NCI-H446 treated with DMSO at 0.1 percent for 48 hours (cell line): ENCODE data around the gene RPS6KB1.
A peak's percentile ranks its signal among the peaks of the same experiment; 100 is the strongest.
"Not testable (repeated sequence)": the region's sequence is repeated elsewhere in the genome, so short reads cannot be mapped to it uniquely, and the experiment has no call there.

Experiments used
- DNase-seq: peaks from one replicate; lab custom pipeline; 2025; lab: John Stamatoyannopoulos, UW

Gene RPS6KB1

DNA sequence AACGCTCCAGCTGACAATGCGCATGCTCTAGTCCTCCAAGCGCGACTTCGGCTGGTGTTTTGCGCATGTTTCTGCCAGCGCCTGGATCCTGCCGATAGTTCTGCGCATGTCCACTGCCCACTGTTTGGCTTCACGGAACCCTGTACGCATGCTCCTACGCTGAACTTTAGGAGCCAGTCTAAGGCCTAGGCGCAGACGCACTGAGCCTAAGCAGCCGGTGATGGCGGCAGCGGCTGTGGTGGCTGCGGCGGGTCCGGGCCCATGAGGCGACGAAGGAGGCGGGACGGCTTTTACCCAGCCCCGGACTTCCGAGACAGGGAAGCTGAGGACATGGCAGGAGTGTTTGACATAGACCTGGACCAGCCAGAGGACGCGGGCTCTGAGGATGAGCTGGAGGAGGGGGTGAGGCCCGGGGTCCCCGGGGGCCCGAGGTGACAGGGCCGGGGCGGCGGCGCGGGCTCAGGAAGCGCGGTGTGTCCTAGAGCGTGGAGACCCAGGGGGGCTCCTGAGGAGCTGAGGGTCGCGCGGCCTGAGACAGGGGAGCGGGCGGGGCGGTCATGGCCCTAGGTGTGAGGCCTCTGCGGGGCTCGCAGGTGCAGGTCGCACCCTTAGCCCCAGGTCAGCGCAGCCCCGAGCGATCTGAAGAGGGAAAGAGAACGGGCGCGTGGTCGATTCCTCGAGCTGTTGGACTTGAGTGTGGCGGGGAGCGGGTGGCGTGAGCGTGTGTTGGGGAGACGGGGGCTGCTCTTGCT lies at the start of gene RPS6KB1, which contains the start of gene TUBD1:
Gene RPS6KB1 (plus strand): TSS at position 198 of the 752 bp plus-strand sequence. CDS start 64 bp downstream, at position 262.
Gene TUBD1 (minus strand): TSS at position 20 of the 752 bp plus-strand sequence. CDS start 1,941 bp downstream, outside the sequence.
- peak; percentile 98 for DNase-seq

DNA sequence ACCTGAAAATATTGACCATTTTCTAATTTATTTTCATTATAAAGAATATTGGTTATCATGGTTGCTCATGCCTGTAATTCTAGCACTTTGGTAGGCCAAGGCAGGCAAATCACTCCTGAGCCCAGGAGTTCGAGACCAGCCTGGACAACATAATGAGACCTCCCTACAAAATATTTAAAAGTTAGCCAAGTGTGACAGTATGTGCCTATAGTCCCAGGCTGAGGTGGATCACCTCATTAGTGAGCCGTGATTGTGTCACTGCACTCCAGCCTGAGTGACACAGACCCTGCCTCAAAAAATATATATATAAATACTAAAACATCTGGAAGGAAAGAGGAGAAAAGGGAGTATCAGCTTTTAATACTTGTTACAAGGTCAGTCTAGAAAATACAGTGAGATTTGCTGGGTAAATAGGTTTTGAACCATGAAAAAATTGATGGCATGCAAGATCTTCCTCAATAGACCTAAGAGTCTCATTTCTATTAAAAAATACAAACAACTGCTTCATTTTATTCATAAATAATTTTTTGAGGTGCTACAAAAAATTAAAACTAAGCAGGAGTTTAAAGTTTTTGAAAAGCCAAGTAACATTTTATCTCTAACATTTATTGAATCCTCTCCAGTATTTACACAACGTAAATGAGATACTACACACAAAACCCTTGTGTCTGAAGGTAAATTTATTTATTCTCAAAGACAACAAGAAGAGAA lies 47.9 kb upstream of the RPS6KB1 start:
- DNase-seq, result no peak

DNA sequence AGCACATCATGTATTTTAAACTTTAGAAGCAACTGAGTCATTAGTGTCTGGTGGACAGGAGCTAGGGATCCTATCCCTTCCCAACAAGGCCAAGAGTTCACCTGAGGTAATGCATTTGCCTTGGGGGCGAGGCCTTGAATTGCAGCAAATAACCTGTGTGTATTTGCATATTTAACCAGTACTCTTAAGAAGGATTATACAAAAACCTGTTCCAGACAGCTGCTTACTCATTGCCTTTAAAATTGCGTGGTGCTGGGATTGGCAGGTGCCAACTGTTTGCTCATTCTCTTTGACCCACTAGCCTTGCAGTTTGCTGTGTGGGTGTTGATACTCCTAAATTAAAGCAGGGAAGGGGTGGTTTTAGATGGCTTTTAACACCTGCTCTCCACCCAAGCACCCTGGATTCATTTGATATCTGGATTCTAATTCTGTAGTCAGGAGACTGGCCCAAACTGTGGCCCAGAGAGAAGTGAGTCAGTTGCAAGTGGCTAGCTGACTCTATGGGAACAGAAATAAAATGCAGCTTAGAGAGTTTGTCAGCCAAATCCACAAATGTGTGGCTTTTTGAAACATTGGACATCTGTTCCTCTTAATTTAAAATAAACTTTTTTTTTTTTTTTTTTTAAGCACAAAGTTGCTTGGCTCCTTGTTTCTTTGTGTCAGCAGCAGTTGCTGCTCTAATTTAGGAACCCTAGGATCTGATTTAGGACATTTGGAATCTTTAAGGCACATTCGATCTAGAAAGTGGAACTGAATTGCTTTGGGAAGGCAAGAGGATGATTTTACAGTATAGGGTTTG lies 47.1 kb upstream of the RPS6KB1 start:
- peak; percentile 63 for DNase-seq

DNA sequence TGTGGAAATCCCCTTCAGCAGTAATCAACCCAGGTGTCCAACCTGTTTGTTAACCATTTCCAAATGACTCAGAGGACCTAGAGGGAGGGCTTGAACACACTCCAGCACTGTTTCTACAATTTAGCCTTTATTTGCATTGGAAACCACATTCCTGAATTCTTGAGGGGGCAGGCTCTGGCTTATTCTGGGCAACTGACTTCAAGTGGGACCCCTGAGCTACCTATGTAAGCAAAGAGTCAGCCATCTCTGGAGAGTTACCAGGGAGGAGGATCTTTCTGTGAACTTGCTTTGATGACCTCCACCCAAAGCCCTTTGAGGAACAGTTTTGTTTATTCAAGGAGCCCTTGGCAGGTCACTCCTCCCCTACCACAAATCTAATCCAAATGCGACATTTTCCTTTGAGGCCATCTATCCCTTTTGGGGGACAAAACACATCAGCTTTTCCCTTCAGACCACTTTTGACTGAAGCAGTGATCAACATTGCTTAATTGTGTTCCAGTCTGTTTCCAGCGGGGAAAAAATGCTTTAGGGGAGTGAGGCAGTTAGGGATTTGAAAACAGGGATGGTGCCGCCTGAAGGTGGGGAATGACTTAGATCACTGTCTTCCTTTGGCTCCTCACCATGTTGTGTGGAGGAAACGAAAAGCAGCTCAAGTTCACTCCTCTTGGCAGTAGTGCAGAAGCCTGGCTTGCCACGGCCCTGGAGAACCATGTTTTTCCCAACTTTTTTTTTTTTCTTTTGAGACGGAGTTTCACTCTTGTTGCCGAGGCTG lies 46.3 kb upstream of the RPS6KB1 start:
- DNase-seq, result peak; percentile 51

DNA sequence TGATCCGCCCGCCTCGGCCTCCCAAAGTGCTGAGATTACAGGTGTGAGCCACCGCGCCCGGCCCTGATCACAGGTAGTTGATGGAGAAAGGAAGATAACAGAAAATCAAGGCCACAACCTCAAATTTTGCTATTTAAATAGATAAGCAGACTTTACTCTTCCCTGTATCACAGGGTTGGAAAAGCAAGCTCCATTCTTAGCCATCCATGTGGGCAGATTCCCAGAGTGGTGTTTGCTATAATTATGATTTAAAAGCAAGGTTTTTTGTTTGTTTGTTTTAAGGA lies 44.6 kb upstream of the RPS6KB1 start:
- DNase-seq, result no peak

DNA sequence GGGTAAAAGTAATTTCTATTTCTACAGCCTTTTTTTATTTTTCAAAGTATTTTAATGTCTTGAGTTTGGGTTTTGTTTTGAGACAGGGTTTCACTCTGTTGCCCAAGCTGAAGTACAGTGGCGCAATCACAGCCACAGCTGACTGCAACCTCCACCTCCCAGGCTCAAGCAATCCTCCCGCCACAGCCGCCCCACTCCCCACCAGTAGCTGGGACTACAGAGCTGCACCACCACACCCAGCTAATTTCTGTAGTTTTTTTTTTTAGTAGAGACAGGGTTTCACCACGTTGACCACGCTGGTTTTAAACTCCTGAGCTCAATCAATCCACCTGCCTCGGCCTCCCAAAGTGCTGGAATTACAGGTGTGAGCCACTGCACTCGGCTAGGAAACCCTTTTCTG lies 44.1 kb upstream of the RPS6KB1 start:
- no peak for DNase-seq

DNA sequence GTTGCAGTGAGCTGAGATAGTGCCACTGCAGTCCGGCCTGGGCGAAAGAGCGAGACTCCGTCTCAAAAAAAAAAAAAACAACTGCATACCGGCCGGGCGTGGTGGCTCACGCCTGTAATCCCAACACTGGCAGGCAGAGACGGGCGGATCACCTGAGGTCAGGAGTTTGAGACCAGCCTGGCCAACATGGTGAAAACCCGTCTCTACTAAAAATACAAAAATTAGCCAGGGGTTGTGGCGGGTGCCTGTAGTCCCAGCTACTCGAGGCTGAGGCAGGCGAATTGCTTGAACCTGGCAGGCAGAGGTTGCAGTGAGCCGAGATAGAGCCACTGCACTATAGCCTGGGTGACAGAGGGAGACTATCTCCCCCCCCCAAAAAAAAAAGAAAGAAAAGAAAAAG lies 42.6 kb upstream of the RPS6KB1 start:
- not testable (repeated sequence) for DNase-seq

DNA sequence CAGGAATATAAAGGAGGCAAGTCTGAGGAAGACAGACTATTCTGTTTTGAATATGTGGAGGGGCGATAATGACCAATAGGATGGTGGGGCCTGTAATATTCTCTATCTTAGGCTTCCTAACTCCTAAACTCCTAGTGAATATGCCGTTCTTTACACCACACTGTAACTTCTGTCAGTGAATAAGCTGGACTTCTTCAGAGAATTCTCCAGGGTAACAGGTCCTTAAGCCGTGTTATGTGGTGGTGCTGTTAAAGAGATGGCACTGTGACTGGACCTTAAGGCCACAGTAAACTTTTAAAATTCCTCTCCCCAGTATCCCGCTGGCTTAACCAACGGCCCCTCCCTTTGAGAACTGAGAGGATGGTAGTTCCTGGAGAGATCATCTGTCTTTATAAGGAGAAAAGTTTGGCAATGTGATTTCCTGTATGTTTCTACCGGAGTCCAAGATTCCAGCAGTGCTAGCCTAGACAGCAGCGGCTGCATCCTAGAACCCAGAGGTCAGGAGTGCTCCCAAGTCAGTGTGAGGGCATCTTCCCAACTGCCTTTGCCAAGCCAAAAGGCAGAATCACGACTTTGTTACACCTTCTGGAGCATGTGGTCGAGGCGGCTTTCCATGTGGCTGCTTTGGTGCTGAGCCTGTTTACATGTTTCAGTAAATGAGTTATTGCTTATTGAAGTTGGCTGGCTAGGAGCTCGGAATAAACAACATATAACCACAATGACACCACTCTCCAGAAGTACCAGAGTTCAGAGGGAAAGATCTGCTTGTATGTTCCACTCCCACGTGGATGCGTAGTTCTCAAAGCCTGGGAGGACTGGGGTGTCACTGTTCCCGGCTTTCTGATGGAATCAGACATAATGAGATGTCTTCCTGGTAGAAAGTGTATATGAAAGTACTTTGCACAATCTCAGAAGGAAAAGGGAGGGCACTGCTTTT lies 41.2 kb upstream of the RPS6KB1 start:
- no peak for DNase-seq

DNA sequence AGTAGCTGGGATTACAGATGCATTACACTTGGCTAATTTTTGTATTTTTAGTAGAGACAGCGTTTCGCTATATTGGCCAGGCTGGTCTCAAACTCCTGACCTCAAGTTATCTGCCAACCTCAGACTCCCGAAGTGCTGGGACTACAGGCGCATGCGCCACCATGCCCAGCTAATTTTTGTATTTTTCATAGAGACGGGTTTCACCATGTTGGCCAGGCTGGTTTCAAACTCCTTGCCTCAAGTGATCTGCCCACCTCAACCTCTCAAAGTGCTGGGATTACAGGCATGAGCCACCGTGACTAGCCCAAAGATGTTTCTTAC lies 40.1 kb upstream of the RPS6KB1 start:
- DNase-seq, result not testable (repeated sequence)

DNA sequence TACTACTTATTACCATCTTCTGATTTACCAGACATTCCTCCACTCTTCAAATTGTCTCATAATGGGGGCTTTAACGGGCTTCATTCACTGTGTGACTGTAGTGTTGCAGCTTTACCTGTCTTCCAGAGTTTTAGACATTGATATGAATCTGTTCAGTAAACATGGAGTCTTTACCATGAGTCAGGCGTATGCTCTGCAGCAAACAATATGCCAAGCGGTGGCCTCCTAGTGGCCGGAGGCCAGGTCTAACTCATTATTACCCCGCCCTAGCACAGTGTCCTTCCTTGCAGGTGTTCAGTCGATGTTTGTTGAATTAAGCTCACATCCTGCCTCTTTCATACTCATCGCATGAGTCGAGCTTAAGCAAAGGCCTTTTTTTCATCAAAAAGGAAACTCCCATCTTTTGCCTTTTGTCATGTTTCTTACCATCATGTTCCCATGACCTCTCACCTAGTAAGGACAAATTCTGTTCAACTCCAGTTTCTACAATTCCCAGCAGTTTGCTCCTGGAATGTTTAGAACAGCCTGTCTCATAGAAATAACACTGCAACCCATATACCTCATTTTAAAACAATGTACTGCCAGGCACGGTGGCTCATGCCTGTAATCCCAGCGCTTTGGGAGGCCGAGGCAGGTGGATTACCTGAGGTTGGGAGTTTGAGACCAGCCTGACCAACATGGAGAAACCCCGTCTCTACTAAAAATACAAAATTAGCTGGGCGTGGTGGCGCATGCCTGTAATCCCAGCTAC lies 39.6 kb upstream of the RPS6KB1 start:
- no peak for DNase-seq

DNA sequence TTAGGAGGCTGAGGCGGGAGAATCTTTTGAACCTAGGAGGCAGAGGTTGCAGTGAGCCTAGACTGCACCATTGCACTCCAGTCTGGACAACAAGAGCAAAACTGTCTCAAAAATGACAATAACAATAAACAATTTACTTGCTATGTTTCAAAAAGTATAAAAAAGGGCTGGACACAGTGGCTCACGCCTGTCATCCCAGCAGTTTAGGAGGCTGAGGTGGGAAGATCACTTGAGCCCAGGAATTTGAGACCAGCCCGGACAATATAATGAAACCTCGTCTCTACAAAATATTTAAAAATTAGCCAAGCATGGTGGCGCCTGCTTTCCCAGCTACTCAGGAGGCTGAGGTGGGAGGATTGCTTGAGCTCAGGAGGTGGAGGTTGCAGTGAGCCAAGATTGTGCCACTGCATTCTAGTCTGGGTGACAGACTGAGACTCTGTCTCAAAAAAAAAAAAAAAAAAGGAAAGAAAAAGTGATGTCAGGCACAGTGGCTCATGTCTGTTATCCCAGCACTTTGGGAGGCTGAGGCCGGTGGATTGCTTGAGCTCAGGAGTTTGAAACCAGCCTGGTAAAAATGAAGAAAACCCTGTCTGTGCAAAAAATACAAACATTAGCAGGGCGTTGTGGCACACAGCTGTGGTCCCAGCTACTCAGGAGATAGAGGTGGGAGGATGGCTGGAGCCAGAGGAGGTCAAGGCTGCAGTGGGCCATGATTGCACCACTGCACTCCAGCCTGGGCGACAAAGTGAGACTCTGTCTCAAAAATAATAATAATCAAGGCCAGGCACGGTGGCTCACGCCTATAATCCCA lies 38.8 kb upstream of the RPS6KB1 start:
- DNase-seq, result not testable (repeated sequence)

DNA sequence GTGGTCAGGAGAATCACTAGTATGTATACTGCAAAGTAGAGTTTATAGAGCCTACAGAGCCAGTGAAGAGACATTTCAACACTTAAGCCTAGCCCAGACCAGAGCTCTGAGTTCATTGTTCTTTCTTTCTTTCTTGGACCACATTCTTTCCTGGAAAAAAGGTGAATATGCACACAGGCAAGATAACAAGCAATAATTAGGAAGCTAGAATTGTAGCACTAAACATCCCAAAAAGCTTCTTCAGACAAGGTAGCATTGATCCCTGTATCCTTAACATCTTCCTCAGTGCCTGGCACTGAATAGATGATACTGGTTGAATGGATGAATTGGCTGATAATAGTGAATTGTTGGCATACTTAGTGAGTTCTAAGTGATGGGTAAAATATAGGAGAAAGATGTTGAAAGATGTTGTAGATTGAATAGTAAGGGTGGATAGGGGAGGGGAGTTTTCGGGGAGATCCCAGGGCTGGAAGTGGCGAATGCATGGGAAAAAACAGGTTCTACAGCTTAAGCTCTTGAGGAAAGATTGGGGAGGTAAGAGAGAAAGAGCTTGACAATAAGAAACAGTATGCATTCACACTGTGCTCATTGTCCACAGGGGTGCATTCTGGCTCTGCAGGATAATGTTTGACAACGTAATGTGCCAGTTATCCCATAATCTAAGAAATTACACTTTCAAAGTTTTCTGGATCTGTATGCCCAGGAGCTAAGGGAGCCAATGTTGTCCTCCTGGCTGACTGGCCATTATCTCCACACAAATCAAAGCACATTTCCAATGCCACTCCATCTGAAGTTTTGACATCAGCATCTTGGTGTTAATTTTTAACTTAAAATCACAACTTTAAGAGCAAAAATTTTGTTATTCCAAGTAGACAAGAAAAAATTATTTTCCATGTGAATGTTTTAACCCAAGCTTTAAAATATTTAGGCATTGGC lies 35.8 kb upstream of the RPS6KB1 start:
- DNase-seq, result no peak

DNA sequence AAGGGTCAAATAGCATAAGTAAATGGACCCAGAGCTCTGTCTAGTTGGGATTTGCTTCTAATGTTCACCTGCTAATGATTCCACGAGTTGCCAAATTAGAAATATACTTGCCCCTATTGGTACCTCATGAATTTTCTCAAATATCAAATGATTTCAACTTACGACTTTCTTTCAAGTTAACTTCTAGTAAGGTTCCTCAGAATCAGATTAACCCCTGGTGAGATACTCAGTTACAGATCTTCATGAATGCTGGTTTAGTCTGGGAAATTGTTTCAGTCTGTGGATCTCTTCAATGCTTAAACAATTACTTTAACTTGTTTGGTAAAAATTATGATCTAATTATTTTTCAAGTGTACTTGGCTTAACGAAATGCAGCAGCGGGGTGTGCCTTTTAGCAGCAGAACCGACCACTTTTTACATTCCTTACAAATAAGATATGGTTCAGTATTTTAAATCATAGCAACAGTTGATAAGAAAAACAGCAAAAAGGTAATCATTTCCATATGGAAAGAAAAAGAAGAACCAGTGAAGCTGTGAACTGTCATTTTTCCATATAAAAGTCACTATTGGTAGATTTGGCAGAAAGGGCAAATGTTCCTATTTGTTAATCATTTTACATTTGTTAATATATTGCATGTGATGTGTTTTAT lies 34.6 kb upstream of the RPS6KB1 start:
- DNase-seq, result no peak

DNA sequence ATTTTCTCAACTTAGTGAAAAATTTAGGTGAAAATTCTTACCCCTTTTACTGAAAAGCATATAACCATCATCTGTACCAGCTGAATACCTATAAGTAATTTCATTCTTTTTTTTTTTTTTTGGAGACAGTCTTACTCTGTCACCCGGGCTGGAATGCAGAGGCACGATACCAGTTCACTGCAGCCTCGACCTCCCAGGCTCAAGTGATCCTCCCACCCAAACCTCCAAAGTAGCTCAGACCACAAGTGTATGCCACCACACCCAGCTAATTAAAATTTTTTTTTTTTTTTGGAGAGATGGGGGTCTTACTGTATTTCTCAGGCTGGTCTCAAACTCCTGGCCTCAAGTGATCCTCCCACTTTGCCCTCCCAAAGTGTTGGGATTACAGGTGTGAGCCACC lies 34.0 kb upstream of the RPS6KB1 start:
- no peak for DNase-seq

DNA sequence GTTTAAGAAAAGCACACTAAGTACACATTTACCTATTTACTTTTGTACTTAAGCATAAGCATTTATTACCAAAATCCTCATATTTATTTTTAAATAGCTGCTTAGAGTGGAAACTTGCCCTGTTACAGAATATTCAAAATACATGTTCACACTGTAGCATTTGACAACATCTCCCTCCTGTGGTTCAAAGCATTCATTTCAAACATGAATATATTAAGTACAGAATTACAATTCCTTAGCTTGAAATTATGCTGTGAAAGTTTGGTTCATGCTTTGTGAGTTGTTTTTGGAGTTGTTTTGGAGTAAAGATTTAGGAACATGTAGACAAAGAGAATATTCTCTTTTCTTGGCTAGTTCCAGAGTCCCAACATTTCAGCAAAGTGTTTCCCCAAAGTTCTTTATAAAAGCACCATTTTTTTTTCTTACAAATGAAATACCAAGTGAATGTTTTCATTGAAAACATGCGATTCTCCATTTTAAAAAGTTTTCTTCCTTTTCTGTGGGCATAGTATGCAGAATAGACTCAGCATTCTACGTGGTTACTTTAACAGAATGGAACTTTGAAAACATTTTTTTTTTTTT lies 33.4 kb upstream of the RPS6KB1 start:
- DNase-seq, result no peak

DNA sequence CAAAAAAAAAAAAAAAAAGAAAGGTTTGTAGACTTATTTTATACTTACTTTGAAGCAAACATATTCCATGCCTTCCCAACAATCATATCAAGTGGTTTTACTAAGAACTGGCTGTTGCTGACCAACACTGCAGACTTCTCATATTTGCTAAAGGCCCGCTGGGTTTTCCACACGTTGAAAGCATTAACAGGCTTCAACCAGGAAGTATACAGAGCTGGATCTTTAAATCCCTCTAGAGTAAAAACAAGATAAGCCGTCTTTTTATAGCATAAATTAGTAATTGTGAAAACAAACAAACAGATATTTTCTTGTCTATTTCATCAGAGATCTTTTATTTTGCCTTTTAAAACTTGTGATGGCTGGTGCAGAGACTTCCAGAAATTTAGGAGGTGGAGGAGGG lies 29.3 kb upstream of the RPS6KB1 start:
- no peak for DNase-seq

DNA sequence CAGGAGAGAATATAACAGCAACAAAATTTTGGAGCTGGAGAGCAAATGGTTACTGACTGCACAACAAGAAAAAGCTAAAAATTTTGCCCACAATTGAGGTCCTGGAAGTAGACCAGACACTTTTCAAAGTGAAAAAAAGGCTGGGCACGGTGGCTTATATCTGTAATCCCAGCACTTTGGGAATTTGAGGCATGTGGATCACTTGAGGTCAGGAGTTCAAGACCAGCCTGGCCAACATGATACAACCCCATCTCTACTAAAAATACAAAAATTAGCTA lies 23.0 kb upstream of the RPS6KB1 start:
- DNase-seq, result no peak

DNA sequence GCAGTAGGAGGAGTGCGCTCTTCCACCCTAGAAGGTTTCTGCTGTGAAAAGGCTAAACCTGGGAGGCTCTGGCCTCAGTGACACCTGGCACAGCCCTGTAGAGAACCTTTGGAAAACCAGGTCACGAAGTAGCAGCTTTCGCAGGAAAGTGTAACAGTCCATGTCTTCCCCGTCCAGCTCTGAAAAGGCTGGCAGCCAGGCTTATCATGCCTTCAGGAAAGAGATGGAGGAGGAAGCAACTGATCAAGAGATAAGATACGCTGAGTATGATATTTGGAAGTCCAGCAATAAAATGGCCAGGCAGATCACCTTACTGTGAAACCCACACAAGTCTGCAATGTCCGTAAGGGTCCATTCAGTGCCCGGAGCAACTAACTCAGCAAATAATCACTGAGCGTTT lies 22.4 kb upstream of the RPS6KB1 start:
- no peak for DNase-seq
